ENCODE data around the gene ARHGAP26.

The ARHGAP26 gene

GRCh38 chr5:142837081-142837725, 67.0 kb downstream of the ARHGAP26 start:
- H3K4me2 ChIP-seq (ENCODE audit: low read length), result no peak overlapping the region
- peaks cover 2% of the 10 kb centered on the region for H3K27me3 ChIP-seq (ENCODE audit: control insufficient read depth, insufficient read depth, low read length)
- H3K9ac ChIP-seq (ENCODE audit: low read depth, low read length), result no peak overlapping the region
- peaks cover 5% of the 10 kb centered on the region for H3K4me1 ChIP-seq (ENCODE audit: control insufficient read depth, insufficient read depth, low read length)
- H3K4me3 ChIP-seq (ENCODE audit: low read length), result no peak overlapping the region
- no peaks in the 10 kb centered on the region for H3K9me3 ChIP-seq (replicated peaks; ENCODE audit: low read length)
- no peaks in the 10 kb centered on the region for H3K36me3 ChIP-seq (ENCODE audit: insufficient read depth, low read length)

- Histone ChIP-seq H3K4me1 (ENCODE audit: control insufficient read depth, insufficient read depth, low read length) (peaks cover 5% of the 10 kb centered on the region), H3K4me2 (ENCODE audit: low read length) (no peak overlapping the region), H3K27me3 (ENCODE audit: control insufficient read depth, insufficient read depth, low read length) (peaks cover 9% of the 10 kb centered on the region), H3K36me3 (ENCODE audit: insufficient read depth, low read length) (no peaks in the 10 kb centered on the region), H3K4me3 (ENCODE audit: low read length) (no peak overlapping the region), H3K9ac (ENCODE audit: low read depth, low read length) (no peak overlapping the region), H3K9me3 (replicated peaks; ENCODE audit: low read length) (no peaks in the 10 kb centered on the region)
Observed at GRCh38 chr5:142838845-142839244, 68.7 kb downstream of the ARHGAP26 start.

- Histone ChIP-seq H3K27me3 (ENCODE audit: control insufficient read depth, insufficient read depth, low read length) (peaks cover 9% of the 10 kb centered on the region), H3K4me3 (ENCODE audit: low read length) (no peak overlapping the region), H3K4me1 (ENCODE audit: control insufficient read depth, insufficient read depth, low read length) (peaks cover 5% of the 10 kb centered on the region)
Observed at GRCh38 chr5:142839711-142840346, 69.7 kb downstream of the ARHGAP26 start.

GRCh38 chr5:142840575-142840974, 70.4 kb downstream of the ARHGAP26 start:
- Histone ChIP-seq H3K4me2 (ENCODE audit: low read length) (no peak overlapping the region), H3K4me1 (ENCODE audit: control insufficient read depth, insufficient read depth, low read length) (peaks cover 5% of the 10 kb centered on the region), H3K9ac (ENCODE audit: low read depth, low read length) (no peak overlapping the region), H3K27me3 (ENCODE audit: control insufficient read depth, insufficient read depth, low read length) (peaks cover 9% of the 10 kb centered on the region), H3K9me3 (replicated peaks; ENCODE audit: low read length) (no peaks in the 10 kb centered on the region), H3K36me3 (ENCODE audit: insufficient read depth, low read length) (no peaks in the 10 kb centered on the region), H3K4me3 (ENCODE audit: low read length) (no peak overlapping the region)

More at GRCh38 chr5:142839711-142840346, 69.7 kb downstream of the ARHGAP26 start:
- H3K9me3 ChIP-seq (replicated peaks; ENCODE audit: low read length), result no peaks in the 10 kb centered on the region
- H3K4me2 ChIP-seq (ENCODE audit: low read length), result peak overlapping the region; percentile 48
- H3K9ac ChIP-seq (ENCODE audit: low read depth, low read length), result no peak overlapping the region
- no peaks in the 10 kb centered on the region for H3K36me3 ChIP-seq (ENCODE audit: insufficient read depth, low read length)

- no peak overlapping the region for H3K9ac ChIP-seq (ENCODE audit: low read depth, low read length)
- no peak overlapping the region for H3K4me3 ChIP-seq (ENCODE audit: low read length)
- H3K4me2 ChIP-seq (ENCODE audit: low read length), result no peak overlapping the region
- no peaks in the 10 kb centered on the region for H3K9me3 ChIP-seq (replicated peaks; ENCODE audit: low read length)
- H3K36me3 ChIP-seq (ENCODE audit: insufficient read depth, low read length), result no peaks in the 10 kb centered on the region
- peaks cover 9% of the 10 kb centered on the region for H3K27me3 ChIP-seq (ENCODE audit: control insufficient read depth, insufficient read depth, low read length)
- H3K4me1 ChIP-seq (ENCODE audit: control insufficient read depth, insufficient read depth, low read length), result peaks cover 5% of the 10 kb centered on the region
Observed at GRCh38 chr5:142841511-142842265, 71.5 kb downstream of the ARHGAP26 start.

- Histone ChIP-seq H3K36me3 (ENCODE audit: insufficient read depth, low read length) (no peaks in the 10 kb centered on the region), H3K4me3 (ENCODE audit: low read length) (no peak overlapping the region), H3K4me1 (ENCODE audit: control insufficient read depth, insufficient read depth, low read length) (peaks cover 5% of the 10 kb centered on the region), H3K4me2 (ENCODE audit: low read length) (no peak overlapping the region), H3K9ac (ENCODE audit: low read depth, low read length) (no peak overlapping the region), H3K27me3 (ENCODE audit: control insufficient read depth, insufficient read depth, low read length) (peaks cover 9% of the 10 kb centered on the region), H3K9me3 (replicated peaks; ENCODE audit: low read length) (no peaks in the 10 kb centered on the region)
Observed at GRCh38 chr5:142842994-142843905, 73.1 kb downstream of the ARHGAP26 start.

- no peak overlapping the region for H3K9ac ChIP-seq (ENCODE audit: low read depth, low read length)
Observed at GRCh38 chr5:142844866-142845265, 74.7 kb downstream of the ARHGAP26 start.

GRCh38 chr5:142845402-142845921, 75.3 kb downstream of the ARHGAP26 start:
- H3K9ac ChIP-seq (ENCODE audit: low read depth, low read length), result no peak overlapping the region
- H3K4me2 ChIP-seq (ENCODE audit: low read length), result no peak overlapping the region
- H3K36me3 ChIP-seq (ENCODE audit: insufficient read depth, low read length), result no peaks in the 10 kb centered on the region
- no peaks in the 10 kb centered on the region for H3K9me3 ChIP-seq (replicated peaks; ENCODE audit: low read length)
- H3K4me1 ChIP-seq (ENCODE audit: control insufficient read depth, insufficient read depth, low read length), result no peaks in the 10 kb centered on the region
- no peak overlapping the region for H3K4me3 ChIP-seq (ENCODE audit: low read length)
- H3K27me3 ChIP-seq (ENCODE audit: control insufficient read depth, insufficient read depth, low read length), result peaks cover 9% of the 10 kb centered on the region

More at GRCh38 chr5:142844866-142845265, 74.7 kb downstream of the ARHGAP26 start:
- no peaks in the 10 kb centered on the region for H3K9me3 ChIP-seq (replicated peaks; ENCODE audit: low read length)
- H3K36me3 ChIP-seq (ENCODE audit: insufficient read depth, low read length), result no peaks in the 10 kb centered on the region
- H3K4me2 ChIP-seq (ENCODE audit: low read length), result no peak overlapping the region
- peaks cover 3% of the 10 kb centered on the region for H3K4me1 ChIP-seq (ENCODE audit: control insufficient read depth, insufficient read depth, low read length)
- peaks cover 9% of the 10 kb centered on the region for H3K27me3 ChIP-seq (ENCODE audit: control insufficient read depth, insufficient read depth, low read length)
- H3K4me3 ChIP-seq (ENCODE audit: low read length), result no peak overlapping the region

- Histone ChIP-seq H3K4me1 (ENCODE audit: control insufficient read depth, insufficient read depth, low read length) (no peaks in the 10 kb centered on the region), H3K9me3 (replicated peaks; ENCODE audit: low read length) (no peaks in the 10 kb centered on the region), H3K36me3 (ENCODE audit: insufficient read depth, low read length) (no peaks in the 10 kb centered on the region)
Observed at GRCh38 chr5:142845954-142846398, 75.8 kb downstream of the ARHGAP26 start.

GRCh38 chr5:142846406-142846805, 76.2 kb downstream of the ARHGAP26 start:
- Histone ChIP-seq H3K9me3 (replicated peaks; ENCODE audit: low read length) (no peaks in the 10 kb centered on the region), H3K4me3 (ENCODE audit: low read length) (no peak overlapping the region), H3K36me3 (ENCODE audit: insufficient read depth, low read length) (no peaks in the 10 kb centered on the region), H3K9ac (ENCODE audit: low read depth, low read length) (no peak overlapping the region), H3K27me3 (ENCODE audit: control insufficient read depth, insufficient read depth, low read length) (peaks cover 9% of the 10 kb centered on the region), H3K4me1 (ENCODE audit: control insufficient read depth, insufficient read depth, low read length) (no peaks in the 10 kb centered on the region), H3K4me2 (ENCODE audit: low read length) (no peak overlapping the region)

More at GRCh38 chr5:142845954-142846398, 75.8 kb downstream of the ARHGAP26 start:
- no peak overlapping the region for H3K4me2 ChIP-seq (ENCODE audit: low read length)
- no peak overlapping the region for H3K9ac ChIP-seq (ENCODE audit: low read depth, low read length)
- H3K4me3 ChIP-seq (ENCODE audit: low read length), result no peak overlapping the region
- H3K27me3 ChIP-seq (ENCODE audit: control insufficient read depth, insufficient read depth, low read length), result peaks cover 9% of the 10 kb centered on the region
